Muscle of arm (tissue), 12 donors: Measurements from ENCODE around the gene USP40. TPM values are rescaled to one million over a fixed set of nuclear protein-coding genes. Genes with fewer than 3 reads are reported as not detected.

Source experiments
- DNase-seq: peaks from one replicate; pipeline ENCODE4 v3.0.0-alpha.2; 2013
- polyA plus RNA-seq, 12 donors: library from polyadenylated mRNA; unstranded; fragments of 120-200 nt; gene quantifications; one replicate each; pipeline ENCODE4 v1.2.1, GENCODE V29; 2013; ENCODE audit not compliant: insufficient read length in 12 of 12

The USP40 gene
- polyA plus RNA-seq, 12 donors = 16.4 to 42.6 (median 26.4) TPM; not detected in 1

GRCh38 chr2:233428438-233428837 is 138.1 kb downstream of the USP40 start:
- no peak for DNase-seq

DNA sequence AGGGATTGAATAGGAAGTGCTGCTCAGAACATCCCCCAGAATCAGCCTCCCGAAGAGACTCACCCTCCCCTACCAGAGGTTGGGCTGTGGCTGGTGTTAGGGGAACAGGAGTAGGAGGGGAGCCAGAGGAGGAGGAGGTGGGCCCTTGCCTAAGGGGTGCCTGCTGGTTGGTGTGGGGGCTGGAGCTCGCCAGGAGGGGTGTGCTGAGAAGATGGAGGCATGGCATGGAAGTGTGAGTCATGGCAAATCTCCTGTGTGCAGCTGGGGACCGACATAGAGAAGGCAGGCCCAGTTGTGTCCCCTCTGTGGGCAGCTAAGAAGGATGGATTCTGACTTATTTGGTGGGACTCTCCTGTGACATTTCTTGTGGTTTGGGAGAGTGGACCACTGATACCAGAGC is 138.6 kb downstream of the USP40 start:
- no peak for DNase-seq

GRCh38 chr2:233426619-233427342 is 139.8 kb downstream of the USP40 start:
- no peak for DNase-seq

Other genes starting within 250 kb of the USP40 start
- gene DGKD, start 212.3 kb downstream of the USP40 start, polyA plus RNA-seq = 10 to 100 TPM in 11 of 12 donors, not detected in 1; 20.4 to 33.3 (median 25.0) TPM
- not detected for gene UGT1A8, start 50.9 kb upstream of the USP40 start, polyA plus RNA-seq
- gene UGT1A10, start 69.7 kb upstream of the USP40 start, polyA plus RNA-seq = not detected
- not detected for gene UGT1A9, start 105.1 kb upstream of the USP40 start, polyA plus RNA-seq
- not detected for gene UGT1A7, start 115.1 kb upstream of the USP40 start, polyA plus RNA-seq
- under 1 TPM in 2 of 12 donors, not detected in 10; 0.14 to 0.62 TPM for gene UGT1A6, start 126.1 kb upstream of the USP40 start, polyA plus RNA-seq
- gene UGT1A5, start 146.1 kb upstream of the USP40 start, polyA plus RNA-seq = not detected
- not detected for gene UGT1A4, start 152.0 kb upstream of the USP40 start, polyA plus RNA-seq
- gene UGT1A3, start 162.3 kb upstream of the USP40 start, polyA plus RNA-seq = not detected
- gene UGT1A1, start 193.5 kb upstream of the USP40 start, polyA plus RNA-seq = under 1 TPM in 4 of 12 donors, not detected in 8; 0.05 to 0.14 (median 0.06) TPM
- under 1 TPM in 3 of 12 donors, not detected in 9; 0.12 to 0.44 (median 0.21) TPM for gene MROH2A, start 211.5 kb upstream of the USP40 start, polyA plus RNA-seq